Measurements from ENCODE around the gene TBL2. TPM values are rescaled to one million over a fixed set of nuclear protein-coding genes. Genes with fewer than 3 reads are reported as not detected.
"Not testable (repeated sequence)": the region's sequence is repeated elsewhere in the genome, so short reads cannot be mapped to it uniquely, and the experiment has no call there.

Gene TBL2
- polyA plus RNA-seq, 1 donor = 23.6 TPM

DNA sequence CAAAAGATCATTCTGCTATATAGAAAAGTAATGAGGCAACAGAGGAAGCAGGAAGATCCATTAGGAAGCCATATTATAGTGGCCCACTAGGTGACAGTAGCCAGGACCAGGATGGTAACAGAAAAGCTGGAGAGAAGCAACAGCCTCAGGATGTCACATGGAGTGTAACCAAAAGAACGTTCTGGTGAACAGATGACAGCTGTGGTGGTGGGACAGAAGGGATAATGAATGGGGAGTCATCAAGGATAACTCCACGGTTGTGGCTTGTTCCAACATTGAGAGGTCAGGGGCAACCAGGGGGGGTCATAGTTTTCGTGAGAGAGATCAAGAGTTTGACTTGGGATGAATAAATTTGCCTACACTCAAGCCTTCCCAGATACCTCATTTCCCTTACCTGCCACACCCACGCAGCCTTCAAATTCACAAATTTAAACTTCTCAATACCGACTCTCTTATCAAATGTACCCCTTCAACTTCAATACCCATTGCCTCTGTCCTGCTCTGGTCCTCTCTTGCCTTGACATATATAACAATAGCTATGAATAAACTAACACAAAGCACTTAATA lies 9.3 kb downstream of the TBL2 start:
- DNase-seq = no peak

DNA sequence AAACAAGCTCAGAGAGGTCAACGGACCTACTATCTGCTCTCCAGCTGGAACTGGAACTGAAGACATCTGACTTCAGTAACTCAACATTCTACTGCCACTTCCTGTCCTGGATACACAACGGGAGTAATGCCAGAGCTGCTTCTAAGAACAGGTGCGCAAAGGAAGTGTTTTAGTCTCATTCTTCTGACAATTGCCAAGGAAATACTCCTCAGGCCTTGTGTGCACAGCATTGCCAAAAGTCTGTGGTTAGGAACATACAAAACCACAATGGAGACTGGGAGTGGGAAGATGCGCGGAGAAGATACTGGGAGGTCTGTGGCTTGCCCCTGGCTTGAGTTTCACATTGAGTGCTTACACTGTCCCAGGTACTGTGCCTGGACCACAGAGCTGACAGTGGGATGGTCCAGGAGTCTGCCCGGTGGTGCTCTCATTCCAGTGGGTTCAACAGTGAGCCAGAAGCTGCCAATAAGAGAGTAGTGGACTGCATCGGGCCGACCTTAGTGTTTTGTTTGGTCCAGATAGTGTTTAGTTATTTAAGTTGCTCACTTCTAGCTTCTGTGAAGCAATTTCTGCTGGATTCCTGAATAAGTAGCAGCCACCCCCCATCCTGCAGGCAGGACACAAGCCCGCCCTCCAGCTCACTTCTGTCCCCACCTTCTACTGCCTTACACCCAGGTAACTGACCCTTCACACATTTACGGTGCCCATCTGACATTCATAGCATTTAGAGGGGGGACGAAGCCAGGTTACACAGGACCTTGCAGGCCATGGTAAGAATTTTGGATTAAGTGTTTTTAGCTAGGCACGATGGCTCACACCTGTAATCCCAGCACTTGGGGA lies 10.3 kb downstream of the TBL2 start:
- DNase-seq = no peak

DNA sequence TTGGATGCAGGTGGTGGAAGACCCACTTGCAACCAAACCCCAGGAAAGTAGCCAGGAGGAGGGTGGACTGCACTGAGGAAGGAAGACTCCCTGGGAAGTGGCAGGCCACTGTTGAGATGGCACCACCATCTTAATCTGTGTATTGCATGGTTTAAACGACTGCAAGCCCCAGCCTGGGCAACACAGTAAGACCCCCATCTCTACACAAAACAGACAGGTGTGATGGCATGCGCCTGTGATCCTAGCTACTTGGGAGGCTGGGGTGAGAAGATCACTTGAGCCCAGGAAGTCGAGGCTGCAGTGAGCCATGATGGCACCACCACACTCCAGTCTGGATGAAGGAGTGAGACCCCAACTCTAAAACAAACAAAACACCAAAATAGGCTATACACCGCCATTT lies 11.2 kb downstream of the TBL2 start:
- DNase-seq = no peak

DNA sequence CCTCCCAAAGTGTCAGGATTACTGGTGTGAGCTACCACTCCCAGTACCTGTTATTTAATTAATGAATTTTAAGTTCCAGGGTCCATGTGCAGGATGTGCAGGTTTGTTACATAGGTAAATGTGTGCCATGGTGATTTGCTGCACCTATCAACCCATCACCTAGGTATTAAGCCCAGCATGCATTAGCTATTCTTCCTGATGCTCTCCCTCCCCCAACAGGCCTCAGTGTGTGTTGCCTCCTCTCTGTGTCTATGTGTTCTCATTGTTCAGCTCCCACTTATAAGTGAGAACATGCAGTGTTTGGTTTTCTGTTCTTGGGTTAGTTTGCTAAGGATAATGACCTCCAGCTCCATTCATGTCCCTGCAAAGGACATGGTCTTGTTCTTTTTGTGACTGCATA lies 11.9 kb downstream of the TBL2 start:
- not testable (repeated sequence) for DNase-seq

DNA sequence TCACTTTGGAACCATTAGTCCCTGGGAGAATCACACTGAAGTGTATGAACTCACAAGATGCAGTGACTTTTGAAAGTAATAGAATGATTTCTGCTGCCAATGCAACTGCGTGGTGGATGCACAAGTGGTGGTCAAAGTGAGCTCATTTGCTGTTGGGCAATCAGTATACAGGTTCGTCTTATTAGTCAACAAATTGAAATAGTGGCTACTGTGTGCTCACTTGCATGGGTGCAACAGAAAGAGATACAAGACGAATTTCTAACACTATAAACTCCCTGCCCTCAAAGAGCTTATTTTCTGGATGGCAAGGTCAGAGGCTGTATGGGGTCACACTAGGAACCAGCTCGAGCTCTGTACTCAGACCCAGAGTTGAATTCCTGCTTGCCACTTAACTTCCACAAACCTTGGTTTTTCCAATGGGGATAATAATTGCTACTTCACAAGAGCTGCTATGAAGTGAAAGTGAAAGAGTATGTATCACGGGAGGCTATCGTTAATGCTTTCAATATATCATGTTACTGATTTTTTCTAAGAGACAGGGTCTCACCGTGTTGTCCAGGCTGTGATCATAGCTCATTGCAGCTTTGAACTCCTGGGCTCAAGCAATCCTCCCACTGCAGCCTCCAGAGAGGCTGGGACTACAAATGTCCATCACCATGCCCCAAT lies 12.6 kb downstream of the TBL2 start:
- DNase-seq = no peak

DNA sequence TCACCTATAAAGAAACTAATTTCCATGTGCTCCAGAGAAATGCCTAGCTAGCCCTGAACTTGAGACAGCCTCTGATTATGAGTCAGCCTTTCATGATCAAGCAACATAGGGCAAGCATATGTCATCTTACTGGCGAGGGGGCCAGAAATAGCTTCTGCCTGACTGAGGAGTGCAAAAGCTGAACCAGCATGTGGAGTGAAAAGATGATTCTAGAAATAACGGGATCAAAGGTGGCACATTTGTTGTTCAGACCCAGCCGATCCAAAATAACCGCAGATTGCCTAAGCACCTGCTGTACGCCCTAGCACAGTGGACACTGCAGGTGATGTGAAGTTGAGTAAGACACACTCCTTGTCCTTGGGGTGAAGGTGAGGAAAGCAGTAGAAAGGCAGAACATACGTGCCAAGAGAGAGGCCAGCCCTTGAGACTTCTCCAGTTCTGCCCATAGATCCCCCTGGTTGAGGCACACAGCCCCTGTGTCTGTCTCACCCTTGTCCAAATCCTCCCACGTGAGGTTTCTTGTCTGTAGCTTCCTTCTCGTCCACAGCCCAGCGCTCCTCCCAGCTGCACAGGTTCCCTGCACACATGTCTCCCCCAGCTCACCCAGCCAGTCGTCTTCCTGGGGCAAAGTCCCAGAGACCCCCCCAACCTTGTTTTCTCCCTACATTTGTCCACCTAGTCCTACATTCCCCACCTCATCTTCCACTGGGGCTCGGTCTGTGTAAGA lies 18.1 kb downstream of the TBL2 start:
- DNase-seq = no peak

DNA sequence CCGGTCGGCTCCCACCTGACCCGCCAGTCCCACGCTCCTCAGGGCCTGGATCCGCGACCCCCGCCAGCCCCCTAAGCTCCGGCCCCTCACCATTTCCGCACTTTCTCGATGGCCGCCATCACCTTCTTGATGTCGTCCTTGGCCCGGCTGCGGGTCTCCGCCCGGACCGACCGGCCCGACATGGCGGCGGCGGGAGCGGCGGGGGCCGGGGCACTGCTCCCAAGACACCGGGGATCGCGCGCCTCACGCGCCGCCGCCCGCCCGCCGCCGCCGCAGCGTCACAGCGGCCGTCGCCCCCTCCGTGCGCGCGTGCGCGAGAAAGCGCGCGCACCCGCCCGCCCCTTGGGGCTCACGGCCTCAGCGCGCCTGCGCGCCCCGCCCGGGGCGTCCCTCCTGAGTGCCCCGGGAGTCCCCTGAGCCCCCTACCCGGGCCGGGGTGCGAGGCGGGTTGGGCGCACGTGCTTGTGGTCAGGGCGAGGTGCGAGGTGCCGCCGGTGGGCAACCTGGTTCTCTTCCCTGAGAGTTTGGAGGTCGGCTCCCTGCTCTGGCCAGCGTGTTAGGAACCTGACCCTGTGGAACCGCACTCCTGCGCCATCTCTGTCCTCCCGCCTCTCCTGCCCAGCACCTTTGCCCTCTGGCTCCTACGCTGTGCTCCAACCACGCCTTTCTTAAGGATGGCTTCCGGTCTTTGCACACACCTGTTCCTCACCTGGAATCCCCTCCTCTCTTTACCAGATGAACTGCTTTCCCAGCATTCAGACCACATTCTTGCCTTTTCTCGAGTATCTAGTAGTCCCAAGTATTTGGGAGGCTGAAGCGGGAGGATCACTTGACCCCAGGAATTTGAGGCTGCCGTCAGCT lies 20.8 kb downstream of the TBL2 start, which contains the start of gene BCL7B:
Gene BCL7B, minus strand, starts transcription at position 294 of the 861 bp plus-strand sequence. Its CDS starts 112 bp downstream, at position 182.
- peak; percentile 76 for DNase-seq

DNA sequence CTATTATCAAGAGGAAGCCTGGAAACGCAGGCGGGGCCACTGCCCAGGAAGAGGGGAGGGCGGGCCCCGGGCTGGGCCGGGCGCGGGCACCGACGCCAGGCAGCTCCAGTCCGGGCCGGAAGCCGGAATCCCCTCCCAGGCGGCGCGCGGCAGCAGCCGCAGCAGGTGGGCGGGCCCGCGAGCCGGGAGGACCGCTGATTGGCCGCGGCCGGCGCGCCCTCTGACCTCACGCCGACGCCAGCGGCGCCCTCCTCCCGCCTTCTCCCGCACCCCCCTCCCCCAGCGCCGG lies 21.3 kb downstream of the TBL2 start:
- DNase-seq = peak; percentile 93

DNA sequence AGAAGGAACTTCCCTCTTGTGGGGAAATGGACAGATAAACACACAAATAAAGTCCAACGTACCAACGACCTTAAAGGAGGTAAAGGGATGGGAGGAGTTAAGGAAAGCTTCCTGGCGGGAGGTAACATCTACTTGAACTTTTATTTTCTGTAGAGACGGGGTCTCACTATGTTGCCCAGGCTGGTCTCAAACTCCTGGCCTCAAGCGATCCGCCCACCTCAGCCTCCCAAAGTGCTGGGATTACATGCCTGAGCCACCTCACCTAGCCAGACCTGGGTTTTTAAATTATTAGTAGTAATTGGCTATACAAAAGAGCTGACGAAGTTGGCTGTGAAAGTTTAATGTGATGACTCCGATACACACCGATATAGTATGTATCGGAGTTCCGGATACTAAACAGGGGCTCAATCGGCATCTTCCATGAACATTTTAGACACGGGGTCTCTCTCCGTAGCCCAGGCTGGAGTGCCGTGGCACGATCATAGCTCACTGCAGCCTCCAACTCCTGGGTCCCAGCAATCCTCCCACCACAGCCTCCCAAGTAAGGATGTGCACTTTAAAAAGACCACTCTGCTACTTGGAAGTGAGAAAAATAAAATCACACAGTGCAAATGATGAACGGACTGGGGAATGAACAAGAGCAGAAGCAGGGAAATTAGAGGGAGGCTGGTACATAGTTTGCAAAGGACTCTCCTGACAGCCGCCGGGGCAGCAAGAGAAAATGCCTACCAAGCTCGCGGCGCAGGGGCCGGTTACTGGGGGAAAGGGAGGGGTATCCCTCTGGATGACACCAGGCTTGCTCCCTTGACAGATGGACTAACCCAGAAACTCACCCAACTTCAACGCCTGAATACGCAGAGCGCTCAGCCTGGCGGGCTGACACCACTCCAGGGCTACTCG lies 21.9 kb downstream of the TBL2 start:
- DNase-seq = no peak

DNA sequence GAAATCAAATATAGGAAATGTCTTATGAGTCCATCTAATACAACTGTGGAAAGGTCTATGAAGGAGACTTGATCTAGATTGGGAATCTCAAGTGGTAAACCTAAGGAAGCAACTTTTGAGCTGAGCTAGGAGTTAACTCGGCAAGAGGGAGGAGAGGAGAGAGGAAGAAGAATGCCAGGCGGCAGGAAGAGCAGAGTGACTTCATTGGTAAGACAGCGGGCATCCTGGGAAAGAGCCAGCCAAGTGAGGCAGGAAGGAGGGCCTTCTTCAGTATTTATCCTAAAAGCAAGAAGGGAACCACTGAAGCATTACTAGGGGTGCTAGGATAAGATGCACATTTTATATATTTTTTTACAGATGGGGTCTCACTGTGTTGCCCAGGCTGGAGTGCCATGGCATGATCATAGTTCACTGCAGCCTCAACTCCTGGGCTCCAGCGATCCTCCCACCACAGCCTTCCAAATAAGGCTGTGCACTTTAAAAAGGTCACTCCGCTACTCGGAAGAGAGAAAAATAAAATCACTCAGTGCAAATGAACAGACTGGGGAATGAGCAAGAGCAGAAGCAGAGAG lies 22.9 kb downstream of the TBL2 start:
- DNase-seq = no peak

DNA sequence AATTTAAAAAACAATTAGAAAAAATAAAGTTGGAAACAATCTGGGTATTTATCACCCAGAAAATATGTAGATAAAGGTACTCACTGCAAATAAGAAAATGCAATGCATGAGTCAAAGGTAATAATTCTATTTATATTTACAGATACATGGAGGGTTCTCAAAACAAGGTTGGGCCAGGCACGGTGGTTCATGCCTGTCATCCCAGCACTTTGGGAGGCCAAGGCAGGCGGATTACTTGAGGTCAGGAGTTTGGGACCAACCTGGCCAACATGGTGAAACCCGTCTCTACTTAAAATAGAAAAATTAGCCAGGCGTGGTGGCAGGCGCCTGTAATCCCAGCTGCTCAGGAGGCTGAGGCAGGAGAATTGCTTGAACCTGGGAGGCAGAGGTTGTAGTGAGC lies 28.3 kb downstream of the TBL2 start:
- DNase-seq = not testable (repeated sequence)

DNA sequence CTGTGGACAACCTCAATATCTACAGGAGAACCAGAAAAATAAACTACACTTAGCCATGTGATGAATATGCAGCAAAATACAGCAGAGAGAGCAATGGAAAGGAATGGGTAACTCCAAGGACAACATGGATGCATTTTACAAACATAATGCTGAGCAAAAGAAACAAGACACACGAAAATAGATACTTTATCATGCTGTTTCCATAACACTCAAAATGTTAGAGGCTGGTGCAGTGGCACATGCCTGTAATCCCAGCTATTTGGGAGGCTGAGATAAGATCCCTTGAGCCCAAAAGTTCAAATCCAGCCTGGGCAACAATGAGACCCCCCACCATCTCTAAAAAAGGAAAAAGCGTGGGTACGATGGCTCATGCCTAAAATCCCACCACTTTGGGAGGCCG lies 29.2 kb downstream of the TBL2 start:
- no peak for DNase-seq

DNA sequence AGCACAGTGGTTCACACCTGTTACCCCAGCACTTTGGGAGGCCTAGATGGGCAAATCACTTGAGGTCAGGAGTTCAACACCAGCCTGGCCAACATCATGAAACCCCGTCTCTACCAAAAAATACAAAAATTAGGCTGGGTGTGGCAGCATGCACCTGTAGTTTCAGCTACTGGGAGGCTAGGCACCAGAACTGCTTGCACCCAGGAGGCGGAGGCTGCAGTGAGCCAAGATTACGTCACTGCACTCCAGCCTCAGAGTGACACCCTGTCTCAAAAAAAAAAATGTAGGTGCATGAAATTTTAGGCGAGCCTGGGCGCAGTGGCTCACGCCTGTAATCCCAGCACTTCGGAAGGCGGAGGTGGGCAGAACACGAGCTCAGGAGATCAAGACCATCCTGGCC lies 30.5 kb downstream of the TBL2 start:
- DNase-seq = no peak

DNA sequence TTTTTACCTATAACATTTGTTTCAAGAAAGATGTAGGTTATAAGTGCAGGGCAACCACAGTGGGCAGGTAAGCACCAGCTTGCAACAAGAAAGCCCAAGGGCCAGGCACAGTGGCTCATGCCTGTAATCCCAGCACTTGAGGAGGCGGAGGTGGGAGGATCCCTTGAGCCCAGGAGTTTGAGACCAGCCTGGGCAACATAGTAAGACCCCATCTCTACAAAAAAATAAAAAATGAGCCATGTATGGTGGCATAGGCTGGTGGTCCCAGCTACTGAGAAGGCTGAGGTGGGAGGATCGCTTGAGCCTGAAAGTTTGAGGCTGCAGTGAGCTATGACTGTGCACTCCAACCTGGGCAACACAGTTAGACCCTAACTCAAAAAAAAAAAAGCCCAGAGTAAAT lies 33.7 kb downstream of the TBL2 start:
- DNase-seq = no peak

DNA sequence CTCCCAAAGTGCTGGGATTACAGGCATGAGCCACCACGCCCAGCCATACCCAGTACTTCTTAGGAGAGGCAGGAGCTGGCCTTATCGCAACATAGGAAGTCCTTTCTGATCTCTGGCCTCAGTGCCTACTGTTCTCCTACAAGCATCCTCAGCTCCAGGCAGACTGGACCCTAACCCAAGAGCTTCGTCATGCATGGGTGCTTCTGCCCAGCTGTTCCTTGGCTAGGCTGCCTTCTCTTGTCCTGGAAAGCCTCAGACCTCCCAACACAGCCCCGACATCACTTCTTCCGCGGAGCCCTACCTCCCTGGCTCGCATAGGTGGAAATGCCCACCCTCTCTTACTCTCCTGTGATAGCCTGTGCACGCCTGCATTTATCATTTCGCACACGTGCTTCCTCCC lies 36.7 kb downstream of the TBL2 start:
- no peak for DNase-seq

DNA sequence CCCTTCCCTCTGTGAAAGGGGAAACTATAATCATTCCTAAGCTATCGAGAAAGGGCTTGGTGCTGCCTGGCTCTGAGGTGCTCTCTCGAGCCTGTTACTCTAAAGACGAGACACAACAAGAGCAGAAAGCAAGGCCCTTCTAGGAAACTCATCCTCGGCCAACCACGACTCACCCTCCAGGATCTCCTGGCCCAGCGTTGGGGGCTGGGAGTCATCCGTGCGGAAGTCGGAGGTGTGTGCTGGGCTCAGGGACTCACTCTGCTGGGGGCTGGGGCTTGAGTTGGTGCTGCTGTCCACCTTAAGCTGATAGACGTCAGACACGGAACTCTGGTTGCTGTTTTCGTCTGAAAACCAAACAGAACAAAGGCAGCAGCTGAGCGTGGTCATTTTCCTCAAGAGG lies 38.7 kb downstream of the TBL2 start:
- DNase-seq = no peak

DNA sequence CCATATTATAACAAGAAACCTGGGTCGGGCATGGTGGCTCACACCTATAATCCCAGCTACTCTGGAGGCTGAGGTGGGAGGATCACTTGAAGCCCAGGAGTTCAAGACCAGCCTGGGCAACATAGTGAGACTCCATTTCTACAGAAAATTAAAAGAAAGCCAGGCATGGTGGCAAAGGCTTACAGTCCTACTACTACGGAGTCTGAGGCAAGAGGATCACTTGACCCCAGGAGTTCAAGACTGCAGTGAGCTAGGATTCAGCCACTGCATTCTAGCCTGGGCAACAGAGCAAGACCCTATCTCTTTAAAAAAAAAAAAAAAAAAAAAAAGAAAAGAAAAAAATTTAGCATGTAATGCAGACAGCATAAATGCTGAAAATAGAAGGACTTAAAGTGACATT lies 39.9 kb downstream of the TBL2 start:
- not testable (repeated sequence) for DNase-seq

DNA sequence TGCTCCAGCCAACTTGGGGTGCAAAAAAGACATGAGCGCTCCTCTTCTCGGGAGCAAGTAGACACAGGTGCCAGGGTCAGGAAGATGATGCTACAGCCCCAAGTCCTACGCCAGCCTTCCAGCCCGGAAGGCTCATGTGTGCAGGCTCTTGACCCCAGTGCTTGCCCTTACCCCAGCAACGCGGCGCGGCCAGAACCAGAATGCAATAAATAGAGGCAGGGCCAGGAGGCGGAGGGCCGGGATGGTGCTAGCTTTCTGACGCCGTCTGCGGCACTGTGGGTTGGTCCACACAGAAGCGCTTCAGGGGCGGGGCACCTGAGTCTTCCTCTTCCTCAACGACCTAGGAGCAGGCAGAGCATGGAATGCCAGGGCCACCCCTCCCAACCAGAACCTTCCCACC lies 41.3 kb downstream of the TBL2 start:
- no peak for DNase-seq

DNA sequence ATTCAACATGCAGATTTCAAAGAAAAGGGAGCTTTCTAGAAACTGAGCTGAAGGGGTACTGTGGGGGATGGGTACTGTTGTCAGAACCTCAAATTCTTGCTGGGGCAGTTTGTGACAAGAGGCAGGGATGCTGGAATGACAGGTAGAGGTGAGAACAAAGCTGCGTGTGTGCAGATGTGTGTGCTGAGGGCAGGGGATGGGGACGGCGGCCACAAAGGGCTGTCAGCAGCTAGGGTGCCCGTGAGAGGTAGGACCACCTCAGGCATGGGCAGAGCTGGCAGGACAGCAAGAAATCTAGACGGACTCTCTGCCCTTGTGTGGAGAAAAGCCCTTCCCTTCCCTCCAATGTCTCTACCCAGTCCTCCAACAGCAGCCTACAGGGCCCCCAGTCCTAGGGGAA lies 41.9 kb downstream of the TBL2 start:
- DNase-seq = no peak

DNA sequence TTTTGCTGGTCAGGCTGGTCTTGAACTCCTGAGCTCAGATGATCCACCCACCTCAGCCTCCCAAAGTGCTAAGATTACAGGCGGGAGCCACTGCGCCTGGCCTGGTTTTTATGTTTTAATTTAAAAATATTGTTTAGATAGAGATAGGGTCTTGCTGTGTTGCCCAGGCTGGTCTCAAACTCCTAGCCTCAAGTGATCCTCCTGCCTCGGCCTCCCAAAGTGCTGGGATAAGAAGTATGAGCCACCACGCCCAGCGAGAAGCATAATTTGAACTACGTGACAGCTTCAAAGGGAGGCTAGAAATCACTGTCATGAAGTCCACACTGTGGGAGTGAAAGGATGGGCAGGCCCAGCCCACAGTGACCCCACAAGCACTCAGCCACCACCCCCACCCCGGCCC lies 42.5 kb downstream of the TBL2 start:
- not testable (repeated sequence) for DNase-seq

DNA sequence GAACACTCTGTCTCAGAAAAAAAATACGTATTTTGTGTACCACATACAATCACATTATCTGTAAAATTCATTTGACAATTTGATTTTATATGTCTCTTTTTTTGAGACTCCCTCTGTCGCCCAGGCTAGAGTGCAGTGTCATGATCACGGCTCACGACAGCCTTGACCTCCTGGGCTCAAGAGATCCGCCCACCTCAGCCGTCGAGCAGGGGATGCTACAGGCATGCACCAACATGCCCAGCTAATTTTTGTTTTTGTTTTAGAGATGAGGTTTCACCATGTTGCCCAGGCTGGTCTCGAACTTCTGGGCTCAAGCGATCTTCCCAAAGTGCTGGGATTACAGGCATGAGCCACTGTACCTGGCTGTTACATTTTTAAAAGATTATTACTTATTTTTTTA lies 44.6 kb downstream of the TBL2 start:
- DNase-seq = no peak
